GM08714 (cell line): ENCODE data around the gene AKT1.

ENCODE experiments used
- H3K4me3 ChIP-seq: fragments of 200-500 bp; sonication (Bioruptor generic); 2 replicates; pipeline ENCODE4 v1.5.1; 2014; ENCODE audit warnings: mild to moderate bottlenecking, low read length, inconsistent platforms
- ZNF274 ChIP-seq: IDR thresholded peaks from 2 replicates; pipeline ENCODE4 v1.6.1; 2012; ENCODE audit warnings: mild to moderate bottlenecking, low read depth, low read length

The AKT1 gene

DNA sequence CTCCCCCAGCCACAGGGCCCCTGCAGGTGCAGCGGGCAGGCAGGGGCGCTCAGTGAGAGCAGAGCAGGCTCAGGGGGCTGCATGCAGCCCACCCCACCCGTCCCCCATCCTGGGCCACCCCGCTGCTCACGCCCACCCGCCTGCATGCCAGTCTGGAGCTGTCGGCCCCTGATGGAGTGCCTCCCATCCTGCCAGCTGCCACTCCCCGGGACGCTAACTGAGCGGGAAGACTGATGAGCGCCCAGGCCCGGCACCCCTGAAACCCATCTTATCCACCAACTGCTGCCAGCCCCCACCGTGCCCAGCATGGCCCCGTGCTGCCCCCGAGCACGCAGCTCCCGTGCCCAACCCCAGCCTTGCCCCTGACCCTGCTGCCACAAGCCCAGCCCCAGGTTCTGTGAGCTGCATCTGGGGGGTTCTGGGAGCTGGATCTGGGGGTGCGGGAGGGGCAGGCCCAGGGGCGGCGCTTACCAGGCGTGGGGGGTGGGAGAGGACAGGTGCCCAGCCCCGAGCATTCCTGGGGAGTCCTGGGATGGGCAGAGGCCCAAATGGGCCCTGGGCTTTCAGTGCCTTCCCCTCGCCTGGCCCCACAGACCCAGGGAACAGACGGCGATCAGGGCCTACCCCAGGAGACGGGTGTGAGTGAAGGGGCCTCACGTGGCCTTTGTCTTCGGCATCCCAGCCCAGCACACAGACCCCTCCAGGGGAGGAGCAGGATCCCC, 13.3 kb downstream of the AKT1 start:
- H3K4me3 ChIP-seq = no peak overlapping the region
- TF ChIP-seq ZNF274 = no peak

GRCh38 chr14:104781271-104782077, 14.1 kb downstream of the AKT1 start:
- TF ChIP-seq ZNF274 = no peak
- no peak overlapping the region for H3K4me3 ChIP-seq

DNA sequence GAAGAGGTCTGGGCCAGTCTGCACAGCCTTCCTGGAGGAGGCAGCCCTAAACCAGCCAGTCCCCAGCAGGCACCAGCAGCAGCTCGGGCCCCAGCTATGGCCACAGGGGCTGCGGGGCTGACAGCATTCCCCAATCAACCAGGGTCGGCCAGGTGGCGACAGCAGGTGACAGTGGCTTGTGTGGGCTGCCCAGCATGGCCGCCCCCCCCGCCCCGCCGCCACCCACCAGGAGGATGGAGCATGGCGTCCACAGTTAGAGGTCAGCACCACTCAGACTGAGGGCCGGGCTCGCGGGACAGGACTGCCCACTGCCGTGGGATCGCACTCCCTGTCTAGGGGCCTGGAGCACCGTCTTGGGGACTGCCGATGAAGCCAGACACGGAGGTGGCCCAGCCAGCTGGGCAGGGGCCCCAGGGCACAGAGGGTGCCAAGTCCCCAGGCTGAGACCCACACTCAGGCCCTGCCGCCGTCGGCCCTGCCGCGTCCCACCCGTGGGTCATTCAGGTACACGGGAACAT, 15.0 kb downstream of the AKT1 start:
- no peak overlapping the region for H3K4me3 ChIP-seq
- TF ChIP-seq ZNF274 = no peak

- no peak overlapping the region for H3K4me3 ChIP-seq
- TF ChIP-seq ZNF274 = no peak
Observed at GRCh38 chr14:104779776-104780512, 15.6 kb downstream of the AKT1 start.

DNA sequence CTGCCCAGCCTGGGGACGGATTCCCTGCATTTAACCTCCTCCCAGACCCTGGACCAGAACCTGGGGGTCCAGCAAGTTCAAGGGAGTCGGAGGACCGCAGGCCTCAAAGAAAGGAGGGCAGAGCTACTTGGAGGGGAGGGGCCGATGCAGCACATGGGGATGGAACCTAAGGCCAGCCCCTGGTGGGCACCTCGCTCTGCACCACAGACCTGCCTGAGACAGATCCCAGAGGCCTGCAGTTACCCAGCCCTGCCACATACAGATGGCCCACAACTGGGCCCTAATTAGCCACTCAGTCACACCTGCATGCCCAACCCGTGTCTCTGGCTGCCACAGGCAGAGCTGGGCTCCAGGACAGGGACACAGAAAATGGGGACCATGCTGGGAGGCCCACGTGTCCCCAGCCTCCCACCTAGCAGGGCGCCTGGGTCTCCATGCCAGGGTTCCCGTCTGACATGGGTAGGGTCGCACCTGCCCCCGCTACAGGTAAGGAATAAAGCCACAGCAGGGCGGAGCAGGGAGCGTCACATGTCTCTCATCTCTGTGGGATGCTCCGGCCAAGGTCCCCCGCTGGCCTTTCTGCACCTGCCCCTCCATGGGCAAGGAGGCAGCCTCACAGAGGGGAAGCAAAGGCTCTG, 16.7 kb downstream of the AKT1 start:
- H3K4me3 ChIP-seq = no peak overlapping the region
- TF ChIP-seq ZNF274 = no peak

DNA sequence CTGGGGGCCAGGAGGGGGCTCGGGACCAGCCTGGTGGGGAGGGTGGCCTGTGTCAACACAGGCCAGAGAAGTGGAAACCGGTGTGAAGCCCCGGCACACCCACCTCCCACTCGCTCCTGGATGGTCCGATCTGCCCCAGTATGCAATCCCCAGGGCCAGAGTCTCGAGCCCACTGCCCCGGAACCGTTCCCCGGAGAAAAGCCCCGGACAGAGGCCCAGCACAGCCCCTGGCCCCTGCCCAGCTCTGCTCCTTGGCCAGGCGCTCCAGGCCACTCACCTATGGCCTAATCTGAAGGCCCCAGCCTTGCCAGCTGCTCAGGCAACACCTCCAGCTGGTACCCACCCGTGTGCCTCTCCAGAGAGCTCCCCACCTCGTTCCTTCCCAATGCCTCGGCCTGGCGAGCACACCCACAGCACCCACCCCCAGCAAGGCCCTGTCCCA, 17.7 kb downstream of the AKT1 start:
- H3K4me3 ChIP-seq = no peak overlapping the region
- TF ChIP-seq ZNF274 = no peak

DNA sequence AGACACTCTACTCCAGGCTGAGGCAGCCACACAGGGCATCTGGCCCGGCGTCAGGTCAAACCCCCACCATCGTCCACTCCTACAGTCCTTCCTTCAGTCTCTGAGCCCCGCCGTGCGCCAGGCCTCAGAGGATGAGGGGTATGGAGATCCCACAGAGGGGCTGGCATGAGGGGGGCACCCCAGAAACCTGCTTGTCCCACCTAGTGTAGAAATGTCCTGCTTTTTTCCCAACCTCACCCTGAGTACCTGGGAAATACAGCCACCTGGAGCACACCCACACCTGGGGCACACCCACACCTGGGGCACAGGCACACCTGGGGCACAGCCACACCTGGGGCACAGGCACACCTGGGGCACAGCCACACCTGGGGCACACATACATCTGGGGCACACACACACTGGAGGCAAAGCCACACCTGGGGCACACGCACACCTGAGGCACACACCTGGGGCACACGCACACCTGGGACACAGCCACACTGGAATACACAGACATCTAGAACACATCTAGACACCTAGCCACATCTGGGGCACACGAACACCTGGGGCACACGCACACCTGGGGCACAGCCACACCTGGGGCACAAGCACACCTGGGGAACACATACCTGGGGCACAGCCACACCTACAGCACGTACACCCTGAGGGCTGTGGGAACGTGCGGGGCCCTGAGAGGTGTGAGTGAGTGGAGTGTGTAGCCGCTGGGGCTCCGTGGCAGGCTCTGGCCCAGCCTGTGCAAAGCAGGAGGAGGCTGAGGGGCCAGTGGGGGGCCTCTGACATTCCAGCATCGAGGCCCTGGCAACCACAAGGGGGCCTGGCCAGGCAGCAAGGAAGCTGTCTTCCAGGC, 18.4 kb downstream of the AKT1 start:
- no peak for TF ChIP-seq ZNF274
- H3K4me3 ChIP-seq = no peak overlapping the region

DNA sequence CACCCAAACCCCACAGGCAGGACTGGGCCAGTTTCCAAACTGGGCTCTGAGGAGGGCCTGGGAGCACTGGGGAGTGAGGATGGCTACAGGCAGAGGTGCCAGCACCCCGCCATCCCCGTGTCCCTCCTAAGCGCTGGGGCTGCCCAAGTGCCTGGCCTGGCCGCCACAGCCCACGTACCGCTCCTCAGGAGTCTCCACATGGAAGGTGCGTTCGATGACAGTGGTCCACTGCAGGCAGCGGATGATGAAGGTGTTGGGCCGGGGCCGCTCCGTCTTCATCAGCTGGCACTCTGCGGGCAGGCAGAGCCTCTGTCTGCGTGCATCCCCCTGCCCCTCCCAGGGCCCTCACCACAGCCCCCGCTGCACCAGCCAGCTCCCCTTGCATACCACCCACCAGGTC, 19.1 kb downstream of the AKT1 start:
- H3K4me3 ChIP-seq = no peak overlapping the region
- no peak for TF ChIP-seq ZNF274

DNA sequence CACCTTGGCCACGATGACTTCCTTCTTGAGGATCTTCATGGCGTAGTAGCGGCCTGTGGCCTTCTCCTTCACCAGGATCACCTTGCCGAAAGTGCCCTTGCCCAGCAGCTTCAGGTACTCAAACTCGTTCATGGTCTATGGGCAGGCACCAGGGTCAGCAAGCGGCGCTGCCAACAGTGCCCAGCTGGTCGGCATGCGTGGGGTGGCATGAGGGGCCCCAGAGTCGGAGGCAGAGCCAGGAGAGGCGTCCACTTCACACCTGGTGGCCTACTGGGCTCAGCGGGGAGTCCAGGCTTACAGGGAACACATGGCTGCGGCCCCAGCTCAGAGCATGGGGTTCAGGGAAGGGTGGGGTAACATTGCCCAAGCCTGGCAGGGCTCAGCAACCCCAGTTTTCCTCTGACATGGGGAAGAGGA, 20.5 kb downstream of the AKT1 start:
- no peak for TF ChIP-seq ZNF274
- no peak overlapping the region for H3K4me3 ChIP-seq

GRCh38 chr14:104774453-104775072, 21.0 kb downstream of the AKT1 start:
- no peak for TF ChIP-seq ZNF274
- no peak overlapping the region for H3K4me3 ChIP-seq

GRCh38 chr14:104773505-104774452, 21.8 kb downstream of the AKT1 start:
- H3K4me3 ChIP-seq = no peak overlapping the region
- TF ChIP-seq ZNF274 = no peak

DNA sequence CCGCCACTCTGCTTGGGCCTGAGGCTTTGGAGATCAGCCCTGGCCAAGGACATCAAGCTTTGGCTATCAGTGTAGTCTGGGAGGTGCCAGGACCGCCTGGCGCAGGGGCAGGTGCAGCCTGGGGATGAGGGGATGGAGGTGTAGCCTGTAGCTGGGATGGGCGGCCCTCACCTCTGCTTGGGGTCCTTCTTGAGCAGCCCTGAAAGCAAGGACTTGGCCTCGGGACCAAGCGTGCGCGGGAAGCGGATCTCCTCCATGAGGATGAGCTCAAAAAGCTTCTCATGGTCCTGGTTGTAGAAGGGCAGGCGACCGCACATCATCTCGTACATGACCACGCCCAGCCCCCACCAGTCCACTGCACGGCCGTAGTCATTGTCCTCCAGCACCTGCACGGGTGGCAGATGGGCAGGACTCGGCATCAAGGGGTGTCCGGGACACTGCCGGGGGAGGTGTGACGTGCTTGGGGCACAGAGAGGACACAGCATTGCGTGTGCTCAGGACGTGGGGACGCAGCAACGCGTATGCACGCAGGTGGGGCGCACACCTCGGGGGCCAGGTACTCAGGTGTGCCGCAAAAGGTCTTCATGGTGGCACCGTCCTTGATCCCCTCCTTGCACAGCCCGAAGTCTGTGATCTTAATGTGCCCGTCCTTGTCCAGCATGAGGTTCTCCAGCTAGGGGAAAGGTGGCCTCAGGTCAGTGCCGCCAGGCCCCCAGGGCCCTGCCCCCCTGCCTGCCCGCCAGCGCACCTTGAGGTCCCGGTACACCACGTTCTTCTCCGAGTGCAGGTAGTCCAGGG, 22.6 kb downstream of the AKT1 start:
- TF ChIP-seq ZNF274 = no peak
- H3K4me3 ChIP-seq = no peak overlapping the region
